GM19395 (cell line): ENCODE data around the gene ARMC9.
"Not testable (repeated sequence)": the region's sequence is repeated elsewhere in the genome, so short reads cannot be mapped to it uniquely, and the experiment has no call there.

ENCODE experiments used
- ATAC-seq: cut with Tn5 transposase; IDR thresholded peaks from one replicate; pipeline ENCODE4 v1.9.1; 2021; ENCODE audit warnings: mild to moderate bottlenecking, moderate library complexity; ENCODE audit not compliant: unreplicated experiment

The ARMC9 gene

GRCh38 chr2:231336700-231337099, 138.3 kb downstream of the ARMC9 start:
- no peak for ATAC-seq

- no peak for ATAC-seq
These were observed 139.7 kb downstream of the ARMC9 start for GRCh38 chr2:231337807-231338759.

- no peak for ATAC-seq
These were observed 140.9 kb downstream of the ARMC9 start for GRCh38 chr2:231339316-231339715.

DNA sequence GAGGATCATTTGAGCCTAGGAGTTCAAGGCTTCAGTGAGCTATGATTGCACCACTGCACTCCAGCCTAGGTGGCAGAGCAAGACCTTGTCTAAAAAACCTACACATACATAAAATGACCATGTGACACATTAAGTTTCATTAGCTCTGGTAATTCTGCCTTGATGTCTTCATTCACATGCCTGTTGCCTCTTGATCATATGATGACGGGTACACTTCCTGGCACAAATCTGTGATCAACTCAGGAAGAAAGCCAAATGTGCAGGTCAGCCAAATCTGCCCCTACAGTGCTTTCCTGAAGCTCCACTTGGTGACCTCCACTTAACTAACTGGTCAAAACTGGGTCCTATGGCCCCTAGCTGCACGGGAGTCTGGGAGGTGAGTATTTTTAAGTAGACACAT, 142.7 kb downstream of the ARMC9 start:
- ATAC-seq = no peak

- no peak for ATAC-seq
These were observed 143.8 kb downstream of the ARMC9 start for GRCh38 chr2:231342061-231342711.

DNA sequence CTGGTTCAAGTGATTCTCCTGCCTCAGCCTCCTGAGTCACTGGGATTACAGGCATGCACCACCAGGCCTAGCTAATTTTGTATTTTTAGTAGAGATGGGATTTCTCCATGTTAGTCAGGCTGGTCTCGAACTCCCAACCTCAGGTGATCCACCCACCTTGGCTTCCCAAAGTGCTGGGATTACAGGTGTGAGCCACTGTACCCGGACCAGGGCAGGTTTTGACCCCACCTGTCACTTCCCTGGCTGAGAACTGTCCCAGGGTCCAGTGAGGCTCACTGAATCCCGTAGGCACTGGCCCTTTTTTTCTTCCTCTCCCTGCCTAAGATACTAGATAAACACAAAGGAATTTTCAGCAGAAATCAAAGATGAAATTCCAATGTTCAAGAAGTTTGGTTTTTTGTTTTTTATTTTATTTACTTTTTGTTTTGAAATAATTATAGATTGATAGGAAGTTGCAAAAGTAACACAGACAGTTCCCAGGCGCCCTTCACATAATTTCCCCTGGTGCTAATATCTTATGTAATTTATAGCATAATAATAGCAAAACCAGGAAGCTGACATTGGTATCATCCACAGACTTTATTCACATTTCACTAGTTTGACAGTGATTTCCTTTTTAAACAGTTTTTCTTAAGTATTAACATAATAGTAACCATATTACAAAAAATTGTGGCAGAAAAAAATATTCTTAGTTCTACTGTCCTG, 144.7 kb downstream of the ARMC9 start:
- no peak for ATAC-seq

DNA sequence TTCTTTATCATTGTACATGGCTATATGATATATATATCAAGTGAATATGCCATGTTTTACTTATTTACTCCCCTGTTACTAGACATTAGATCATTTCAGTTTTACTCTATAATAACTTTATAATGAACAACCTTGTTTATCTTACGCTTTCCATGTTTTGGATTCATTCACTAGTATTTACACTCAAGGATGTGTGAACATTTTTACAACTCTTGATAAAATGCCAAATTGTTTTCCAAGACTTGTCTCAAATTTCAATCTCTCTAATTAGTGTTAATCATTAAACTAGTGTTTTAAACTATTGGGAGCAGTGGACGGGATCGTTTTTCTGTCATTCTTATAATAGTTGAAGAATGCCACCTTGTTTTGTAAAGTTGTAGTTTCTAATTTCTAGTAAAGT, 145.6 kb downstream of the ARMC9 start:
- ATAC-seq = no peak

- ATAC-seq = no peak
These were observed 146.4 kb downstream of the ARMC9 start for GRCh38 chr2:231344851-231345250.

DNA sequence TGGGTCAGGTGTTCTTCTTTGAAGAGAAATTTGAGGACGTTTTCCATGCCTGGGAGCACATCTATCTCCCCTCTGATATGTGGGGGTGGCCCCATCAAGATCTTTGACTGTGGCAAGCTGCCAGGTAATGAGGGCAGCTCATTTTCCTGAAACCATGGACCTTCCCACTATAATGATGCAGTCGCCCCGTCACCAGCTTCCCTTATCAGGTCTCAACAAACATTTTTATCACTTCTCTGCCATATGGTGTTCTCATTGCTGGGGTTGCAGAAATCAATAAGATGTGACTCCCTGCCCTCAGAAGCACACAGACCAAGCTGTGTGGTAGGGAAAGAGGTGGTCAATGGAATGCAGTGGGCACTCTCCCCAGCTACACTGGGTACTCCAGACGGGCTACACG, 148.7 kb downstream of the ARMC9 start:
- no peak for ATAC-seq

- ATAC-seq = no peak
These were observed 149.2 kb downstream of the ARMC9 start for GRCh38 chr2:231347638-231348037.

DNA sequence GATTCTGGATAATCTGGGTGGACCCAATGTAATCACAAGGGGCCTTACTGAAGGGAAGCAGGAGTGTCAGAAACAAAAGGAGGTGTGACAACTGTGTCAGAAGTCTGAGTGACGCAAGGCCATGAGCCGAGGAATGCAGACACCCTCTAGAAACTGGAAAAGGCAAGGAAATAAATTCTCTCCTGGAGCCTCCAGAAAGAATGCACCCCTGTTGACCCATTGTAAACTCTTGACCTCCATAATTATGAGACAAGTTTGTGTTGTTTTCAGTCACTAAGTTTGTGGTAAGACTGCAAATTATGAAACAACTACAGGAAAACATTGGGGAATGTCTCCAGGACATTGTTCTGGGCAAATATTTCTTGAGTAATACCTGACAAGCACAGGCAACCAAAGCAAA, 149.7 kb downstream of the ARMC9 start:
- no peak for ATAC-seq

GRCh38 chr2:231348704-231349373, 150.4 kb downstream of the ARMC9 start:
- no peak for ATAC-seq

GRCh38 chr2:231349374-231349735, 150.9 kb downstream of the ARMC9 start:
- ATAC-seq = not testable (repeated sequence)

DNA sequence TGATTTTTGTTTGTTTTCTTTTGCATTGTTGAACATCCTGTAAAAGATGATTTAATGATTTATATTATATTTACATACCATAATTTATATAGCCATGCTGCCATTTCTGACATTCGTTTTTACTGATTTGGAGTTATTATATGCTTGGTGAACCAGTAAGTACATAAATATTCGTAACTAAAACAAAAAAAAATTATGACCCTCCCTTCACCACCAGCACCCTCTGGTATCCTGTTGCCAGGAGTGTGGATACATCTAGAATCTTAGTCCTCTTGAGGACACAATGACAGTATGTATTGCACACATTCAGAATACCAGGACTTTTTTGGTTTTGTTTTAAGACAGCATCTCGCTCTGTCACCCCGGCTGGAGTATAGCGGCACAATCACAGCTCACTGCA, 153.2 kb downstream of the ARMC9 start:
- no peak for ATAC-seq

GRCh38 chr2:231353469-231353868, 155.0 kb downstream of the ARMC9 start:
- no peak for ATAC-seq

DNA sequence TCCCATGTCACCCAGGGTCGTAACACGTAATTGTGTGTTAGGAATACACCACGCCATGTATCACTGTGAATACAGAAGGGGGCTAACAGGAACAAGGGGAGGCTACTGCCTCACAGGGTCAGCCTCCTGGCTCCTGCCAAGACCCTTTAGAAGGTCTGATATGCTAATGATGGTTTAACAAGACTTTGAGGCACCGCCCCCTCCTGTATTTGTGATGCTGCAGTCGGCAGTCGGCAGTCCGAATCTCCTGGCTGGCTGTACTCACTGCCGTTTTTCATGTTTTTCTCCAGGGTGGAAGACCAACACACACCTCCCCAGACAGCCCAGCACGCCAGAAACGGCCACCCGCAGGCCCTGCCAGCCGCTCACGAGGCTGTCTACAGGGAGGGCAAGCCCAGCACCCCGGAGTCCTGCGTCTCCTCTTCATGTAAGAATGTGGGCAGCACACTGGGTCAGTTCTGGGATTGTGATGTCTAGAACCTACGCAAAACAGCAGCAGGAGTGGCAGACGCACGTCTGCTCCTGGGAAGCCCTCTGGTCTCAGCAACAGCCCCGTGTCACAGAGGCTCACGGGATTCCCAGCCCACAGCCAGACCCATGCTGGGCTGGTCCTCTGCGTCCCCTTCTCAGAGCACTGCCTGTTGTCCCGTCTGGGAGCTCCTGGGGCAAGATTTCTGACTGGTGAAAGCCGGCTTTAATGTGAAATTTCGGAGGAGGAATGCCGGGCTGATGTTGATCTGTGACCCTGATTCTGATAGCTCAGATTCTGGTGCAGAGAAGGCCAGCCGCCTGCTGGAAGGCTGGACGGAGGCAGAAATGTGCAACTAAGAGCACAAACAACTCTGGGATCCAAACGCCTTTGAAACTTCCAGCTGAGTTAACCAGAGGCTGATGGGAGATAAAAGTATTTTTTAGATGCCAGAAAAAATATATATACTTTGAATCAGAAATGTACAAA, 157.4 kb downstream of the ARMC9 start:
- no peak for ATAC-seq

DNA sequence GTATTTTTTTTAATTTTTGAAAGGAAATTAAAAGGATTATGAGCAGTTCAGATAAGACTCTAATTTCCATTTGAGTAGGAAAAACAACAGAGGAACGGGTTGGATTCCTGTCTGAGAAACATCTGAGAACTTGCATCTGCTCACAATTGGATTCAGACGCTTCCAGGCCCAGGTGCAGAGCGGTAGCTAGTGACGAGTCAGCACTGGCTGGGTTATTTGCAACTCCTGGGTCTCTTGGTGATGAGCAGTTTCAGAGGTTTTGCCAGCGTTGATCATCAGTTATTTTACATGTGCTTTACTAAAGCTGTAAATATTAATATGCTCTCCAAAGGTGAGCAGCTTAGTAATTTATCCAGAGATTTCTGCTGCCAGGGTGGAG, 158.0 kb downstream of the ARMC9 start:
- no peak for ATAC-seq

- ATAC-seq = no peak
These were observed 158.6 kb downstream of the ARMC9 start for GRCh38 chr2:231357048-231357447.

GRCh38 chr2:231357931-231358330, 159.5 kb downstream of the ARMC9 start:
- no peak for ATAC-seq

DNA sequence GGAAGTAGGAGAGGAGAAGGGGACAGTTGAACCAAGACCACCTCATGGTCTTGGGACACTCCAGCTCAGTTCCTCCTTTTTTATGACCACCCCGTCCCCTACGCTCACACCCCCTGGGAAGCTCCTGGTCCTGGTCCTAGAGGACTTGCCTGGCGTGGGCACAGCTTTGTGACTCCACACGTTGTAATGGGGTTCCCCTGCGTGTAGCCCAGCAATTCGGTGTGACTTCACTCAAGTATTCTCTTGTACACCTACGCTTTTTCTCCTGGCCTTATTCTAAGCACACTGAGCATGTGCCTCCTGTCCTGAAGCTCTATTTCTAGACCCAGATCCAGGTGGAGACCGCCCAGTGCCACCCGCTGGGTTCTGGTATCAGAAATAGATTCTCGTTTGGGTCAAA, 161.0 kb downstream of the ARMC9 start:
- no peak for ATAC-seq
